Stimulated activated CD4-positive, alpha-beta T cell treated with anti-CD3 and anti-CD28 coated beads, Interleukin-12 subunit alpha, Interleukin-12 subunit beta, amount 100 ng/mL, for 24 hours (primary cell): Measurements from ENCODE around the gene VAMP8.
"Not testable (repeated sequence)": the region's sequence is repeated elsewhere in the genome, so short reads cannot be mapped to it uniquely, and the experiment has no call there.

Source experiments
- DNase-seq, 2 experiments: peaks; one replicate each; pipeline ENCODE4 v3.0.0-alpha.2; 2020; ENCODE audit warnings: low read depth in 2 of 2

Gene VAMP8

GRCh38 chr2:85579266-85579935, 2.0 kb downstream of the VAMP8 start:
- DNase-seq, result no peak

DNA sequence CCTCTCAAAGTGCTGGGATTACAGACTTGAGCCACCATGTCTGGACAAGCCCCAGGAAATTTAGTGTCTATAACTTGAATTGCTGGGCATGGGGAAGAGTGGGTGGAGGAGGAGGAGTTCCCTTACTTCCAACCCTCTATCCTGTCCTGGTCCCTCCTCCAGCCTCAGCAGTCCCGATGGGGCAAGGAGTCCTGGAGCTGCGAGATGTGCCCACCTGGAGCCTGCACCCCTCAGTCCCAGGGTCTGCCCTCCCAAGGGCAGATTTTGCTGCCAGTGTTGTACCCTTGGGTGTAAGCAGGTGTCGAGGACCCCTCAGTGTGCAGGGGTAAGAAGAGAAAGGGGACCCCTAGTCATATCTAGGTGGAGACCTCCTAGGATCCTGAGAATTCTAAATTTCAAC, 2.8 kb downstream of the VAMP8 start:
- DNase-seq, result no peak

GRCh38 chr2:85582492-85582891, 5.1 kb downstream of the VAMP8 start:
- no peak for DNase-seq

DNA sequence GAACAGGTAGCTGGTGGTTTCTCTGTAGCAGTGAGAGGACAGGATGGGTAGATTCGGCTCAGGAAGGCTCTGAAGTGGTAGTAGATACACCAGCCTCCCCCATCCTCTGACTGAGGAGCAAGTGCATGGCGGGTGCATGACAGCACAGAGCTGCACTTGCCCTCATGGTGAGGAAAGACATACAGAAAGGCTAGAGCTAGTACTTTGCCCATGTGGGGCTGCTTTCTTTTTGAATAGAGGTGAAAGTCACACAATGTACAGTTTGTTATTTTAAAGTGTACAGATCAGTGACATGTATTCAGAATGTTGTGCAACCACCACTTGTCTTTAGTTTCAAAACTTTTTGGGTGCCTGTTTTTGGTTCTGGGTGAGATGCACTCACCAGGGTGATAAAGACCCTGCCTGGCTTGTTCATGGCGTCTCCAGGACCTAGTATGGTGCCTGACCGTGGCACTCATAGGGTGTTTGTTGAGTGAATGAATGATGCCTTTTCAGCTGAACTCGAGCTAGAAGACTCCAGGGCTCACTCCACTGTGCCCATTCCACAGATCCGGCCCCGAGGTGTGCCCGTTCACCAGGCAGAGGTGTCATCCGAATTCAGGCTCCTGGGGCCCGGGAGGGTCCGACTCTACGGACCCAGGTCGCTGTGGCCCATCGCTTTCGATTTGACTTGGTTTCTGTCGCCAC, 6.4 kb downstream of the VAMP8 start:
- DNase-seq, result no peak

DNA sequence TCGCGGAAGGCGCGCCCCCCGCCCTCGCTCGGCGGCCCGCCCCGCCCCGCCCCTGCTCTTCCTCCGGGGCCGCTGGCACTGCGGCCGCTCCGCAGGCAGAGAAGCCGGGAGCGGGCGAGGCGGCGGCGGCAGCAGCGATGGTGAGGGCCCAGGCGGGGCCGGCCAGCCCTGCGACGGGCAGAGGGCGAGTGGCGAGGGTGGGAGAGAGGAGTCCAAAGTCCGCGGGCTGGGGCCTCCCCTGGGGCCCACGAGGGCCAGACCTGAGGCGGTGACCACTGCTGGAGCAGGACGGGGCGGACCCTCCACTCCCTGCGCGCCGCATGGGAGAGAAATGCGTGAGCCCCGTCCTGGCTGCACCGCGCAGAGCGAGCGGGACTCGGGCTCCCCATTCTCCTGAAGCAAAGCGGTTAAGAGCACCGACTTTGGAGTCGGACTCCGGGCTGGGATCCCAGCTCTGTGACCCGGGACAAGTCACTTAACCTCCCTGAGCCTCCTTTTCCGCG, 7.0 kb downstream of the VAMP8 start, which contains the start of gene VAMP5:
Gene VAMP5, plus strand, starts transcription at position 78 of the 503 bp plus-strand sequence. Its CDS starts 60 bp downstream, at position 138.
- no peak for DNase-seq

DNA sequence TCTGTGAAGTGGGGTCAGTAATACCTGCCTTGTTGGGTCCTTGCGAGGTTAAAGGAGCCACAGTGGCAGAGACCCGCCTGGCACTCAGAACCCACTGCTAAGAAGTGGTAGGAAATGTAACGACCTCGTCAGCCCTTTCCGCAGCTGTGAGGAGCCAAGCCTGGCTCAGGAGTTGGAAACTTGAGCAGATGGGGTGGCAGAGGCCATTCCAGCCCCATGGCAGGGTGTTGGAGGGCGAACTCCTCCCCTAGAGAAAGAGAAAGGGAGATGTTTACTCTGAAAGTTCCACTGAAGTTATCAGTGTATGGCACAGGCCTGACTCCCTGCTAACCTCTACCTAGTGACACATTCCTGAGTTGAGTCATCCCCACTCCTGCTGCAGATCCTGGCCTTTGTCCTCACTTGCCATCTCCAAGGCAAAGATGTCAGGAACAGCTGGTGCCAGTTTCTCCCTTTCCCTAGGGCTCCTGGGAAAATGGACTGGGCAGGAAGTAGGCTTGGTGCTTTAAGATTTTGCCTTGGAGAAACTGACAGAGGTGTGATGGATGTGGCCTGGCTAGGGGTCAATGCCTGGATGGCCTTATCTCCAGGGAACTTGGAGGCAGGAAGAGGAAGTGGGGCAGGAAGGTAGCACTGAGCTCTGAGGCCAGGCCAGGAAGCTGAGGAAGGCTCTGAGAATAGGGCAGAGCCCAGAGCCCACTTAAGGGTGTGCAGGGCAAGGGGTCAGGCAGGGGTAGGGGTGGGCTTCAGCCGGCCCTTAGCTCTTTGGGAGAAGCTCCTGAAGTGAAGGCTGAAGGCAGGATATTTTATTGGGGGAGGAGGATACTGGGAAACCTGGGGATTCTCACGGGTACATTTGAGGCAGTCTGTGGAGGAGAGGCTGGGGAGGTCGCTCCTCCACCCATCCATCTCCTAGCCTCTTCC, 7.7 kb downstream of the VAMP8 start:
- no peak for DNase-seq

GRCh38 chr2:85585781-85586105, 8.4 kb downstream of the VAMP8 start:
- DNase-seq, result no peak

- no peak for DNase-seq
These were observed 10.8 kb downstream of the VAMP8 start for GRCh38 chr2:85588236-85588635.

- DNase-seq, result no peak
These were observed 11.3 kb downstream of the VAMP8 start for GRCh38 chr2:85588645-85589044.

GRCh38 chr2:85589181-85589580, 11.8 kb downstream of the VAMP8 start:
- no peak for DNase-seq

- DNase-seq, result no peak
These were observed 12.8 kb downstream of the VAMP8 start for GRCh38 chr2:85589982-85590791.

GRCh38 chr2:85590950-85591349, 13.6 kb downstream of the VAMP8 start:
- no peak for DNase-seq

- no peak for DNase-seq
These were observed 14.2 kb downstream of the VAMP8 start for GRCh38 chr2:85591563-85591962.

DNA sequence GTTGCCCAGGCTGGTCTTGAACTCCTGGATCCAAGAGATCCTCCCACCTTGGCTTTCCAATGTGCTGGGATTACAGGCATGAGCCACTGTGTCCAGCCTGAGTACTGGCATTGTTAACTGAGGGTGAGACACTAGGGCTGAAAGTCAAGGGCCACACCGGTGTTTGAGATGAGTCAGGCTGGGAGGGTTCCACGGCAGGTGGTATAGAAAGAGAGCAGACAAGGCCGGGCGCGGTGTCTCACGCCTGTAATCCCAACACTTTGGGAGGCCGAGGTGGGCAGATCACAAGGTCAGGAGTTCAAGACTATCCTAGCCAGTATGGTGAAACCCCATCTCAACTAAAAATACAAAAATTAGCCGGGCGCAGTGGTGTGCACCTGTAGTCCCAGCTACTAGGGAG, 14.9 kb downstream of the VAMP8 start:
- DNase-seq, result not testable (repeated sequence)

DNA sequence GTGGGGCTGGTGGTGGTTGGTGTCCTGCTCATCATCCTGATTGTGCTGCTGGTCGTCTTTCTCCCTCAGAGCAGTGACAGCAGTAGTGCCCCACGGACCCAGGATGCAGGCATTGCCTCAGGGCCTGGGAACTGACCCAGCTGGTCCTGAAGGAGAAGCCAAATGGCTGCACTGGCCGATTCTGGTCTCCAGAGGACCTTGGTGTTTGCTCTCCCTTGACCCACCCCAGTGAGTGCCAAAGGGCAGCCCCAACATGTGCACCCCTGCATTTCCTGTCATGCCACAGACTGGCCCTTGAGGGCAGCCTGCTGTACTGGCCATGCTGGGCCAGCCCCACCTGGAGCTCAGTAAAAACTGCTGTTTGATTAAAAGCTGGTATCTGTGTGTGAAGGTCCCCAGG, 15.6 kb downstream of the VAMP8 start:
- DNase-seq, result no peak

- DNase-seq, result no peak
These were observed 17.4 kb downstream of the VAMP8 start for GRCh38 chr2:85594715-85595300.

DNA sequence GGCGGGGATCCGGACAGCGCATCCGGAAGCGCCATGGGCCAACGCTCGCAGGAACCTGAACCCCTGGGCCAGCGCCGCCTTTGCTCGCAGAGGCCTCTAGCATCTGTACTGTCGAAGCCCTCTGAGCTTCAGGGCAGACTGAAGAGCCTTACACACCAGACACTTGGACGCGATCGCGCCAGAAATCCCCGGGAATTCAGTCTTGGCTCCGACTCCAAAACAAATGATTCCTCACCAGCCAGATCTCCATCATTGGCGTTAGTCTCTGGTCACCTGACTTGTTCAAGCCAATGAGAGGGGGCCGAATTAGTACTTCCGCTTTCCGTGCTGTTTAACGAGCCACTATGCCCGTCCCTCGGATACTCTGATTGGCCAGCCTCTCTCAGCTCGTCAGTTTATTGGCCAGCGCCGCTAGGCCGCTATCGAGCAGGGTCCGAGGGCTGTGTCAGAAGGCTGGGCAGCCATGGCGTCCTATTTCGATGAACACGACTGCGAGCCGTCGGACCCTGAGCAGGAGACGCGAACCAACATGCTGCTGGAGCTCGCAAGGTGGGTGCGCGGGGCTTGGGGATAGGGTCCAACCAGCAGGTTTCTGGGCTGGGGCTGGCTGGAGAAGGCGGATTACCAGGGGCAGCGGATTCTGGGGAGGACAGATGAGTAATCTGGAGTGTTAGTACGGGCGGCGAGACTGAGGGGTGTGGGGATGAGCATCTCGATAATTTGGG, 18.1 kb downstream of the VAMP8 start, which contains the start of gene RNF181:
Gene RNF181, plus strand, starts transcription at position 445 of the 725 bp plus-strand sequence. Its CDS starts 19 bp downstream, at position 464.
- DNase-seq, result peak; percentile 81 to 85

DNA sequence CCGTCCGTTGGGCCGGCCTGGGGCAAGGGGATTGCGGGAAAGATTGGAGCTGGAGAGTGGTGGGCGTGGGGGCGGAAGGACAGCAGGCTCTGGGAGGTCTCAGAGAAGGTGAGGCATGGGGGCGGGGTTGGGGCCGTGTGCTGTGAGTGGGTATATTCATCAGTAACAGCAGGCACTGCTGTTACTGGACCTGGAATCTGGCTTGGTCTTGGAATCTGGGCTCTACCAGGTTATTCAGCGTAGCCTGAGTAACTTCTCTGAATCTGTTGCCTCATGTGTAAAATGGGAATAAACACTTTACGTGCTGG, 18.6 kb downstream of the VAMP8 start:
- no peak for DNase-seq

DNA sequence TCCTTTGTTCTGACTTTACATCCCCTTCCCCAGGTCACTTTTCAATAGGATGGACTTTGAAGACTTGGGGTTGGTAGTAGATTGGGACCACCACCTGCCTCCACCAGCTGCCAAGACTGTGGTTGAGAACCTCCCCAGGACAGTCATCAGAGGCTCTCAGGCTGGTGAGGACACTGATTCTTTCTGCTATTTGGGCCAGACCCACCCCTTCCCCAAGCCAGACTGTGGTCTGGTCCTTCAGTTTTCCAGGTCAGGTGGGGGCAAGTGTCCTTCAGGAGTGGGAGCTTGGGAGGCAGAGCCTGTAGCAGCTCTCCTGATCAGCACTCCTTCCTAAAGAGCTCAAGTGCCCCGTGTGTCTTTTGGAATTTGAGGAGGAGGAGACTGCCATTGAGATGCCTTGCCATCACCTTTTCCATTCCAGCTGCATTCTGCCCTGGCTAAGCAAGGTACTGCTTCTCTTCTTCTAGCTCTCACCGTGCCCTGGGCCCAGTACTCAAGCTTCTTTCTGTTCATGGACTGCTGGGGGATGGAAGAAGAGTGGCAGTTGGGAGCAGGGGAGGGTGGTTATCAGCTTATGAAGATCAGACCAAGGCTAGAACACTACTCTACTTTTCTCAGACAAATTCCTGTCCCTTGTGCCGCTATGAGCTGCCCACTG, 19.2 kb downstream of the VAMP8 start:
- no peak for DNase-seq

- no peak for DNase-seq
These were observed 19.9 kb downstream of the VAMP8 start for GRCh38 chr2:85597241-85597640.
